Peyer's patch (tissue), 4 donors: ENCODE results near the gene OTUD5.

Experiments used
- CTCF ChIP-seq, 6 experiments: fragments of 450-650 bp in 4 of 6; fragments of 200-600 bp in 2 of 6; sonication (generic) in 1 of 6; IDR thresholded peaks; one replicate each; pipeline ENCODE4 v1.5.1; 2017 to 2019; ENCODE audit warnings: antibody characterized with exemption in 6 of 6, mild to moderate bottlenecking in 3 of 6, moderate library complexity in 1 of 6
- POLR2A ChIP-seq, 2 donors: fragments of 450-650 bp; IDR thresholded peaks; one replicate each; pipeline ENCODE4 v1.5.1; 2017; ENCODE audit warnings: antibody characterized with exemption in 2 of 2, mild to moderate bottlenecking in 2 of 2, moderate library complexity in 2 of 2

GRCh38 chrX:48975041-48975440, 17.6 kb upstream of the OTUD5 start:
- TF ChIP-seq CTCF (IDR thresholded peaks at IDR 0.05) (no peak), POLR2A (IDR thresholded peaks at IDR 0.05) (no peak)
